Natural killer cell (primary cell): ENCODE data around the gene LAMC1. TPM values are rescaled to one million over a fixed set of nuclear protein-coding genes. Genes with fewer than 3 reads are reported as not detected.

Experiments used
- ATAC-seq, 3 donors: fragments of 150-1000 bp in 2 of 3; fragments of 200-7000 bp in 1 of 3; cut with Tn5 transposase; 1 replicate in 1 of 3; 2 replicates in 2 of 3; pipeline ENCODE4 v1.10.0; 2021; ENCODE audit warnings: mild to moderate bottlenecking in 2 of 3, moderate library complexity in 2 of 3
- DNase-seq, 2 donors: peaks; one replicate each; pipeline versions ENCODE4 v3.0.0 to v3.0.0-alpha.2; 2013 to 2021; ENCODE audit warnings: mixed read lengths in 1 of 2
- H3K27ac ChIP-seq: one replicate; pipeline ENCODE4 v1.5.1; 2013; ENCODE audit warnings: mild to moderate bottlenecking, low read length
- H3K27me3 ChIP-seq: one replicate; pipeline ENCODE4 v1.6.1; 2013; ENCODE audit warnings: low read length; ENCODE audit not compliant: control insufficient read depth, insufficient read depth
- H3K36me3 ChIP-seq: one replicate; pipeline ENCODE4 v1.6.1; 2013; ENCODE audit warnings: low read length; ENCODE audit not compliant: control insufficient read depth, insufficient read depth
- H3K4me1 ChIP-seq: one replicate; pipeline ENCODE4 v1.6.1; 2013; ENCODE audit warnings: low read length; ENCODE audit not compliant: control insufficient read depth, insufficient read depth
- H3K4me3 ChIP-seq: one replicate; pipeline ENCODE4 v1.5.1; 2013; ENCODE audit warnings: low read length
- H3K9me3 ChIP-seq: one replicate; pipeline ENCODE4 v1.6.1; 2013; ENCODE audit warnings: low read length; ENCODE audit not compliant: control insufficient read depth, insufficient read depth
- H3K27ac Mint-ChIP-seq, 2 donors: one replicate each; pipeline ENCODE4 v1.8.0; 2022; ENCODE audit warnings: mild to moderate bottlenecking in 2 of 2, mixed read lengths in 2 of 2, moderate library complexity in 1 of 2
- H3K27me3 Mint-ChIP-seq, 2 donors: one replicate each; pipeline ENCODE4 v1.8.0; 2022; ENCODE audit warnings: low read depth in 2 of 2, mixed read lengths in 2 of 2
- H3K36me3 Mint-ChIP-seq: one replicate; pipeline ENCODE4 v1.8.0; 2022; ENCODE audit warnings: mixed read lengths
- H3K4me1 Mint-ChIP-seq, 2 donors: one replicate each; pipeline ENCODE4 v1.8.0; 2022; ENCODE audit warnings: mixed read lengths in 2 of 2
- H3K4me3 Mint-ChIP-seq: one replicate; pipeline ENCODE4 v1.8.0; 2022; ENCODE audit warnings: mild to moderate bottlenecking, moderate library complexity, mixed read lengths
- H3K9me3 Mint-ChIP-seq, 2 donors: one replicate each; pipeline ENCODE4 v1.8.0; 2022; ENCODE audit warnings: mixed read lengths in 2 of 2
- CTCF ChIP-seq: fragments of 200-600 bp; IDR thresholded peaks from one replicate; pipeline ENCODE4 v1.8.0; 2022; ENCODE audit warnings: antibody characterized with exemption
- WGBS: methylation state at CpG from one replicate; pipeline ENCODE4 v1.1.7; 2013; ENCODE audit warnings: missing lambda C conversion rate; ENCODE audit not compliant: insufficient coverage; 5-methylcytosine and 5-hydroxymethylcytosine counted together
- intact Hi-C: fragments of 100-400 bp; cut with micrococcal nuclease; formaldehyde crosslinking; loops from one replicate; pipeline ENCODE4 v1.14.2; 2022
- total RNA-seq, 4 donors: library from RNA; stranded (reverse); fragments of 120-200 nt in 1 of 4; gene quantifications; one replicate each; pipeline versions ENCODE4 v1.2.3 to v1.2.4, GENCODE V29; 2013 to 2022

The LAMC1 gene
- total RNA-seq, 3 donors from 2014 or later (not counting 1 experiment from before 2014, with no cell fraction given): 0.33 to 0.66 (median 0.58) TPM

GRCh38 chr1:183161391-183161790, 138.2 kb downstream of the LAMC1 start:
- no peaks in the 10 kb centered on the region for H3K4me1 ChIP-seq
- WGBS: 70% methylated on average over 3 of the region's 3 CpGs
- H3K4me3 ChIP-seq: no peak overlapping the region
- intact Hi-C loops: no loop called here
- ATAC-seq: no peak
- H3K27ac ChIP-seq: no peak overlapping the region
- no peaks in the 10 kb centered on the region for H3K9me3 Mint-ChIP-seq
- no peaks in the 10 kb centered on the region for H3K27me3 Mint-ChIP-seq
- no peaks in the 10 kb centered on the region for H3K27me3 ChIP-seq
- no peak for TF ChIP-seq CTCF
- no peaks in the 10 kb centered on the region for H3K36me3 Mint-ChIP-seq
- H3K4me3 Mint-ChIP-seq: no peak overlapping the region
- no peaks in the 10 kb centered on the region for H3K9me3 ChIP-seq
- no peak for DNase-seq
- H3K4me1 Mint-ChIP-seq: no peaks in the 10 kb centered on the region
- no peaks in the 10 kb centered on the region for H3K36me3 ChIP-seq
- H3K27ac Mint-ChIP-seq: no peak overlapping the region

DNA sequence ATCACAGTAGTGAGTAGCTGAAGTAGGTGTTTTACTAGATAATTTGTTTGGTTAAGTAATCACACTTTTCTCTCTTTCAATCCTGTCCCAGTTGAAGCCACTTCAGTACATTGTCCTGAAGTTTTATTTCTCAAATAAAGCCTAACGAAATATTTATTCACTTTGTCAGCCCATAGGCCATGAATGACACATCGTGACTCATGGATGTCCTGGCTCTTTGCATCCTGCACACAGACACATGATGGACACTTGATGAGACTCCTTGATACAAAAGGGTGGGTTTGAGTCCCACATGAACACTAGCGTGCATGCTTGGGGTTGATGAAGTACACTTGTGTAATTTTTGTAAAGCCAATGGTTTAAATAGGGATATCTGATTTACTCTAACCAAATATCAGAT, 140.1 kb downstream of the LAMC1 start:
- Mint-ChIP-seq H3K4me3 (no peak overlapping the region), H3K9me3 (no peaks in the 10 kb centered on the region), H3K36me3 (no peaks in the 10 kb centered on the region), H3K27ac (no peak overlapping the region), H3K4me1 (no peaks in the 10 kb centered on the region), H3K27me3 (no peaks in the 10 kb centered on the region)
- no peak for DNase-seq
- Histone ChIP-seq H3K4me1 (no peaks in the 10 kb centered on the region), H3K36me3 (no peaks in the 10 kb centered on the region), H3K4me3 (no peak overlapping the region), H3K27me3 (no peaks in the 10 kb centered on the region), H3K9me3 (no peaks in the 10 kb centered on the region), H3K27ac (no peak overlapping the region)
- intact Hi-C loops: no loop called here
- 80% methylated on average over 2 of the region's 3 CpGs for WGBS
- no peak for ATAC-seq
- TF ChIP-seq CTCF: no peak

- no peaks in the 10 kb centered on the region for H3K36me3 ChIP-seq
- H3K27ac Mint-ChIP-seq: no peak overlapping the region
- no peaks in the 10 kb centered on the region for H3K4me1 ChIP-seq
- no peaks in the 10 kb centered on the region for H3K27me3 ChIP-seq
- DNase-seq (no peak), ATAC-seq (no peak)
- H3K4me3 ChIP-seq: no peak overlapping the region
- H3K36me3 Mint-ChIP-seq: no peaks in the 10 kb centered on the region
- intact Hi-C loops: no loop called here
- no peaks in the 10 kb centered on the region for H3K4me1 Mint-ChIP-seq
- H3K27ac ChIP-seq: no peak overlapping the region
- no peaks in the 10 kb centered on the region for H3K9me3 ChIP-seq
- 77% methylated on average over 1 of the region's 1 CpG for WGBS
- H3K4me3 Mint-ChIP-seq: no peak overlapping the region
- H3K27me3 Mint-ChIP-seq: no peaks in the 10 kb centered on the region
- H3K9me3 Mint-ChIP-seq: no peaks in the 10 kb centered on the region
- no peak for TF ChIP-seq CTCF
These were observed 141.1 kb downstream of the LAMC1 start for GRCh38 chr1:183164340-183164739.

DNA sequence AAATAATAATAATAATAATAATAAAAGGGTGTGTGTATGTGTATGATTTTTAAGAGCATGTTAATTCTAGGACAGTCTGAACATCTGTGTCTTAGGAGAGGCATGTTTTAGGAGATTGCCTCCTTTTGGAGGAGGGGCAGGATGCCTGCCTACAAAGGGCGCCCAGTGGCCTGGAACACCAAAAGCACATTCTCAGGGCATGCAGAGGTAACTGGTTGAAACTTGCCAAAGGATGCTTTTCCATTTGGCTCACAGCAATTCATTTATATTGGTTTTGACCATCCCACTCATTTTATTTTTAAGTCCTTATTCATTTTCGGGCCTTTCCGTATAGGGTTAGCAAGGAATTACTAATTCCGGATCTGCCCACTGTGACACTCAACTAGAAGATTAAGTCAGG, 141.7 kb downstream of the LAMC1 start:
- intact Hi-C loops: no loop called here
- no peaks in the 10 kb centered on the region for H3K27me3 Mint-ChIP-seq

More for the DNA sequence above, 141.7 kb downstream of the LAMC1 start:
- no peak for ATAC-seq
- 97% methylated on average over 4 of the region's 4 CpGs for WGBS
- no peak for TF ChIP-seq CTCF
- Histone ChIP-seq H3K4me3 (no peak overlapping the region), H3K27ac (no peak overlapping the region), H3K27me3 (no peaks in the 10 kb centered on the region), H3K9me3 (no peaks in the 10 kb centered on the region), H3K36me3 (no peaks in the 10 kb centered on the region), H3K4me1 (no peaks in the 10 kb centered on the region)
- no peaks in the 10 kb centered on the region for H3K36me3 Mint-ChIP-seq
- H3K9me3 Mint-ChIP-seq: no peaks in the 10 kb centered on the region
- no peaks in the 10 kb centered on the region for H3K4me1 Mint-ChIP-seq
- no peak overlapping the region for H3K4me3 Mint-ChIP-seq
- no peak for DNase-seq
- no peak overlapping the region for H3K27ac Mint-ChIP-seq
